AG09319 (cell line): ENCODE results near the gene TMC3.

Experiments
- DNase-seq: peaks from one replicate; pipeline ENCODE4 v3.0.0-alpha.2; 2010; ENCODE audit warnings: low read depth; ENCODE audit errors: extremely low read depth
- TF ChIP-seq, protein P1 (sequence below): IDR thresholded peaks from 2 replicates; pipeline ENCODE4 v1.5.1; 2011; ENCODE audit warnings: low read depth, mild to moderate bottlenecking, inconsistent platforms, low read length, moderate library complexity

The TMC3 gene

DNA sequence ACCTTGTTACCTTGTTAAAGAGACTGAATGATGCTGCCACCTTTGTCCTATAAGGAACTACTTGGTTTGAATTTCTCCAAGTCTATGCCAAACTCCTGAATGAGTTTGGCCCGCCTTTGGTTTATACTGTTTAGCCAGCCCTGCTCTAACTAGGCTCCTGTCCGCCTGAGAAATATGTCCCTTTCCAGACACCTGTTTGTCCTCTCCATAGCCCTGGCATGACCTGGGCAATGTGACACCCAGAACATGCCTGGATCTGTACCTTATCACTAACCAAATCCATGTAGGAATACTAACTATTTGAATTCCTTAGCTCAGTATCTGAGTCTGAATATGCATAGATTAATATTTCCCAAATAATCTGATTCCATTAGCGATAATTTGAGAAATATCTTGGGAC is 24.4 kb upstream of the TMC3 start:
- DNase-seq = no peak
- TF ChIP-seq, protein P1, sequence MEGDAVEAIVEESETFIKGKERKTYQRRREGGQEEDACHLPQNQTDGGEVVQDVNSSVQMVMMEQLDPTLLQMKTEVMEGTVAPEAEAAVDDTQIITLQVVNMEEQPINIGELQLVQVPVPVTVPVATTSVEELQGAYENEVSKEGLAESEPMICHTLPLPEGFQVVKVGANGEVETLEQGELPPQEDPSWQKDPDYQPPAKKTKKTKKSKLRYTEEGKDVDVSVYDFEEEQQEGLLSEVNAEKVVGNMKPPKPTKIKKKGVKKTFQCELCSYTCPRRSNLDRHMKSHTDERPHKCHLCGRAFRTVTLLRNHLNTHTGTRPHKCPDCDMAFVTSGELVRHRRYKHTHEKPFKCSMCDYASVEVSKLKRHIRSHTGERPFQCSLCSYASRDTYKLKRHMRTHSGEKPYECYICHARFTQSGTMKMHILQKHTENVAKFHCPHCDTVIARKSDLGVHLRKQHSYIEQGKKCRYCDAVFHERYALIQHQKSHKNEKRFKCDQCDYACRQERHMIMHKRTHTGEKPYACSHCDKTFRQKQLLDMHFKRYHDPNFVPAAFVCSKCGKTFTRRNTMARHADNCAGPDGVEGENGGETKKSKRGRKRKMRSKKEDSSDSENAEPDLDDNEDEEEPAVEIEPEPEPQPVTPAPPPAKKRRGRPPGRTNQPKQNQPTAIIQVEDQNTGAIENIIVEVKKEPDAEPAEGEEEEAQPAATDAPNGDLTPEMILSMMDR = no peak

DNA sequence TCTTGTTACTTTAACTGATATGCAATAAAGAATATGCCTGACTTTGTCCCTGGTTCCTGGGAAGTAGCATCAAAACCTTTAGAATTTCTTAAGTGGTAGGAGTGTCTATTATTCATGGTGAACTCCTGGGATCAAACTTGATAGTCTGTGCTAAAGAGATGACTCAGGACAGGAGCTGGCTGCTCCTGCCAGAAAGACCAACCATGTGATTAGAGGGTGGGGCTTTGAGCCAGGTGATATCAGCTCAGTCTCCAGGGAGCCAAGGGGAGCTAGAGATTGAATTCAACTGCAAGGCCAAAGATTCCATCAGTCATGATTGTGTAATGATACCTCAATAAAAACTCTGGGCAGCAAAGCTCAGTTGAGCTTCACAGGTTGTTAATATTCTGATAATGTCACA is 20.6 kb upstream of the TMC3 start:
- DNase-seq = no peak
- TF ChIP-seq, protein P1 = no peak

DNA sequence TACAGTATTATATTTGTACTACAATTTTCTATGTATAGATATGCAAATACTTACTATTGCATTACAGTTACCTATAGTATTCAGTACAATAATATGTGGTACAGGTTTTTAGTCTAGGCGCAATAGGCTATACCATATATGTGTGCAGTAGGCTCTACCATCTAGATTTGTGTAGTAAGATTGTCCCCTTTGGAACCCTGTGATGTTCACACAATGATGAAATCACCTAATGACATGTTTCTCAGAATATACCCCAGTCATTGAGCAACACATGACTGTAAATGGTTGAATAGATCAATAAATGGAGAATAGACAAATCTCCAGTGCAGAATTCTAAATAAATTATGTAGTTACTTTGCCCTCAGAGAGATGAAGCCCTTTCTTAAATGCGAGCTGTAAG is 17.6 kb upstream of the TMC3 start:
- DNase-seq = no peak
- TF ChIP-seq, protein P1 = no peak

DNA sequence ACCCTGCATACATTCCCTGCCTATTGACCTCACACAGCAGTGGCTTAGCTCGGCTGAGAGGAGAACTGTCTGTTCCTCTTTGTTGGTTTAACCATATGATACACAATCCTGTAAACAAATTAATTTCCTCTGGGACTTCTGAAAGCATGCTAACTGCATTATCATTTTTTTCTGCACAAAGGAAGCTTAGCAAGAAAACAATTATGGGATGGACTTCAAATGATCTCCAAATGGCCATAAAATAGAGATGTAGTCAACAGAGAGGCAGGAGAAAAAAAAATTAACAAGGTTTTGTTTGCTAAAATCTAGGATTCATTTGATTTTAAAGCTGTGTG is 14.4 kb upstream of the TMC3 start:
- TF ChIP-seq, protein P1 = no peak
- DNase-seq = no peak

DNA sequence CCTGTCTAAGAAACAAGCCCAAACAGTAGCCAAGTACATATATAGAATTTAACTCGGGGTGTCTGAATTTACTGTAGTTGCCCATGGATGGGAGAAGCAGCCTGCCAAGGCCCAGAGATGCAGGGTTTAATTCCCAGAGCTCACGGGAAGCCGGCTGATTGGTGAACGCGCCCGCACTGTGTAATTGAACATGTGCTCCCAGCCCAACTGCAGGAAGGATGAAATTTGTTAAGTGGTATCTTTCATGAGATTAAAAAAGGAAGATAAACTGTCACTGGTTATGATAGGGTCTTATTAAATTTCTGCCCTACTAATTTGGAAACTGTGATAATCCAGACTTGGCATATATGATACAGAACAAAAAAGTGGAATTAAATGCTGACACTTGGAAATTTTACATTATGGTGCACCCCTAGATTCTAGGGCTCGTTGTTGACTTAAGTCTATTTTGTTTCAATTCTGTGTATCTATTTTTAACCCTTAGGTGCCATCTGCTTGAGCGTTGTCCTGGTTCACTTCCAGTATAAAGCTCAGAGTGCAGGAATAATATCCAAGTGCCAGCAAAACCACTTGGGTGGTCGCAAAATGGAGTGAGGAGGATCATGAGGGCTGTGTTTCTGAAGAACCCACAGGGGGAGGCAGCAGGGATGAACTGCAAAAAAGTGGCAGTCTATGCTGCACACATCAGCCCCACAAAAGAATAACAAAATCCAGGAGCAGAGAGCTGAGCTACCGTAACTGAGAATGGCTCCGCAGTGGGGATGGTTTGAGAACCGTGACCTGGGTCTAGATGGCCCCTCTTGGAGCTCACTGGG is 13.8 kb upstream of the TMC3 start:
- TF ChIP-seq, protein P1 = no peak
- no peak for DNase-seq

DNA sequence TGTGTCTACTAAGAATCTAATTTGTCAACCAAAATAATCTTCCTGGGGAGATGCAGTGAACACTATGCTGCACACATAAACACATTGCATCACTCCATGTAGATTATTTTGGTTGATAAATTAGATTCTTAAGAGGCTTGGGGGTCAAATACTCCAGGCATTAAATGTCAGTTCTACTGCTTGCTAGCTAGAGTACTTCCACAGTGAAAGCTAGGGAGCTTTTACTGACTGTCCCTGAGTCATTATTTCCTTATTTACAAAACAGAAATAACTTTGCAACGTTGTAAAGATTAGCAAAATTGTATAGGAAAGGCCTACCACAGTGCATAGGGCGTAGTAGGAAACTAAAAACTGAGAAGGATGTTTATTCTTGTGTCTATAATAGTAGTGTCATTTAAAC is 12.9 kb upstream of the TMC3 start:
- no peak for DNase-seq
- TF ChIP-seq, protein P1 = no peak

DNA sequence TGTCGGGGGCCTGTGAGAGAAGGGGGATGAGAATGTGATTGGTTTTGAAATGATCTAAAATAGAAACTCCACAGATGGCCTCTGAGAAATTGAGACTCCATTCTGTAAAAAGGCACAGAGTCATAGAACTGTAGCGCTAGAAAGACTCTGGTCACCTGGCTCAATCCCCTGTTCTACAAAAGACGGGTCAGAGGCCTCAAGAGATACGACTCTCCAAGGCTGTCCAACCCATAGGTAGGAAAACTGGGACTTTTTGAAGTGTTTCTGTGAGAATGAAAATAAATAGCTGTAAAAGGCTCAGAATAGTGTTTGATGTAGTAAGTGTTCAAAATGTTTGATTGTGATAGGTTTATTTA is 11.7 kb upstream of the TMC3 start:
- DNase-seq = no peak
- TF ChIP-seq, protein P1 = no peak
